ENCODE data around the gene KLK12. TPM values are rescaled to one million over a fixed set of nuclear protein-coding genes. Genes with fewer than 3 reads are reported as not detected.

The KLK12 gene
- total RNA-seq, 4 donors from 2014 or later, result not detected

DNA sequence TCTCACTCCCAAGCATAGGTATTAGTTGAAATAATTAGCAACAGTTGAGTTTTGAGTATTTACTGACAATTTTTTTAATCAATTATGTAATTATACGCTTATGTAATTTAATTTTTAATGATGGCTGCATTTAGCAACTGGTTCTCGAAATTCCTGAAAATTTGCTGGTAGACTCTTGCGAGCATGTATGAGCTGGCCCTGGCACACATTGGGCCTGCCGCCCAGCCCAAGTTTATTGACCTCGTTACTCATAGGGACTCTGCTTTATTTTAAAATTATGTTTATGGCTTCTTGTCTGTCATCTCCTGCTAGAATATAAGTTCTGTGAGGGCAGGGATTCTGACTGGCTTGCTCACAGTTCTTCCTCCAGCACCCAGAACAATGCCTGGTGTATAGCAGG, 41.2 kb upstream of the KLK12 start:
- no peaks in the 10 kb centered on the region for H3K36me3 ChIP-seq
- intact Hi-C loops (cut with DNase I), result no loop called here
- no peak overlapping the region for H3K4me3 ChIP-seq
- peaks cover 0 to 19% (median 15%) of the 10 kb centered on the region in 4 donors for H3K9me3 ChIP-seq
- DNase-seq (ENCODE audit: extremely low spot score), result no peak
- WGBS, result 78% methylated on average over 5 of the region's 5 CpGs
- peaks cover 0 to 53% (median 0%) of the 10 kb centered on the region in 4 donors for H3K27me3 ChIP-seq
- TF ChIP-seq, protein P1, sequence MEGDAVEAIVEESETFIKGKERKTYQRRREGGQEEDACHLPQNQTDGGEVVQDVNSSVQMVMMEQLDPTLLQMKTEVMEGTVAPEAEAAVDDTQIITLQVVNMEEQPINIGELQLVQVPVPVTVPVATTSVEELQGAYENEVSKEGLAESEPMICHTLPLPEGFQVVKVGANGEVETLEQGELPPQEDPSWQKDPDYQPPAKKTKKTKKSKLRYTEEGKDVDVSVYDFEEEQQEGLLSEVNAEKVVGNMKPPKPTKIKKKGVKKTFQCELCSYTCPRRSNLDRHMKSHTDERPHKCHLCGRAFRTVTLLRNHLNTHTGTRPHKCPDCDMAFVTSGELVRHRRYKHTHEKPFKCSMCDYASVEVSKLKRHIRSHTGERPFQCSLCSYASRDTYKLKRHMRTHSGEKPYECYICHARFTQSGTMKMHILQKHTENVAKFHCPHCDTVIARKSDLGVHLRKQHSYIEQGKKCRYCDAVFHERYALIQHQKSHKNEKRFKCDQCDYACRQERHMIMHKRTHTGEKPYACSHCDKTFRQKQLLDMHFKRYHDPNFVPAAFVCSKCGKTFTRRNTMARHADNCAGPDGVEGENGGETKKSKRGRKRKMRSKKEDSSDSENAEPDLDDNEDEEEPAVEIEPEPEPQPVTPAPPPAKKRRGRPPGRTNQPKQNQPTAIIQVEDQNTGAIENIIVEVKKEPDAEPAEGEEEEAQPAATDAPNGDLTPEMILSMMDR (IDR thresholded peaks at IDR 0.05), result no peak
- TF ChIP-seq POLR2A (IDR thresholded peaks at IDR 0.05; ENCODE audit: low read depth) (no peak), EP300 (IDR thresholded peaks at IDR 0.05) (no peak), POLR2AphosphoS5 (IDR thresholded peaks at IDR 0.05) (no peak)
- no peaks in the 10 kb centered on the region for H3K4me1 ChIP-seq
- H3K27ac ChIP-seq (replicated peaks in 1 of 4), result no peak overlapping the region

DNA sequence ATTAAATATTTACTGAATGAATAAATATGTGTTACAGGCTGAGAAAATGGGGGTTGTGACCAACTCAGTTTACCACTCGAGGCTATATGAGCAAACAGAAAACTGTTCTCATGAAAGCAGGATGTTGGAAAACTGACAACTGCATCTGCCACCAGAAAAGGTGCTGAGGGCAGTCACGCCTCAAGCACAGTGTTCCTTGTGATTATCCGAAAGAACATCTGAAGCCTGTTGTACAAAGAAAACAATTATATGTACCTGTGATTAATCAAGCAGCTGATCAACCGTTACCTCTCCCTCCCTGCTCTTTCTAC, 36.2 kb upstream of the KLK12 start:
- H3K27me3 ChIP-seq, result peaks cover 0 to 41% (median under 1%) of the 10 kb centered on the region in 4 donors
- no peak for TF ChIP-seq EP300 (IDR thresholded peaks at IDR 0.05)
- no peak for TF ChIP-seq POLR2AphosphoS5 (IDR thresholded peaks at IDR 0.05)
- TF ChIP-seq, protein P1 (IDR thresholded peaks at IDR 0.05), result no peak
- no peak for TF ChIP-seq POLR2A (IDR thresholded peaks at IDR 0.05; ENCODE audit: low read depth)
- H3K36me3 ChIP-seq, result no peaks in the 10 kb centered on the region
- intact Hi-C loops (cut with DNase I), result no loop called here
- H3K4me1 ChIP-seq, result no peaks in the 10 kb centered on the region
- WGBS, result 54% methylated on average over 4 of the region's 4 CpGs
- no peak overlapping the region for H3K4me3 ChIP-seq
- H3K27ac ChIP-seq (replicated peaks in 1 of 4), result no peak overlapping the region
- H3K9me3 ChIP-seq, result peaks cover 0 to 19% (median 15%) of the 10 kb centered on the region in 4 donors
- DNase-seq (ENCODE audit: extremely low spot score), result no peak

DNA sequence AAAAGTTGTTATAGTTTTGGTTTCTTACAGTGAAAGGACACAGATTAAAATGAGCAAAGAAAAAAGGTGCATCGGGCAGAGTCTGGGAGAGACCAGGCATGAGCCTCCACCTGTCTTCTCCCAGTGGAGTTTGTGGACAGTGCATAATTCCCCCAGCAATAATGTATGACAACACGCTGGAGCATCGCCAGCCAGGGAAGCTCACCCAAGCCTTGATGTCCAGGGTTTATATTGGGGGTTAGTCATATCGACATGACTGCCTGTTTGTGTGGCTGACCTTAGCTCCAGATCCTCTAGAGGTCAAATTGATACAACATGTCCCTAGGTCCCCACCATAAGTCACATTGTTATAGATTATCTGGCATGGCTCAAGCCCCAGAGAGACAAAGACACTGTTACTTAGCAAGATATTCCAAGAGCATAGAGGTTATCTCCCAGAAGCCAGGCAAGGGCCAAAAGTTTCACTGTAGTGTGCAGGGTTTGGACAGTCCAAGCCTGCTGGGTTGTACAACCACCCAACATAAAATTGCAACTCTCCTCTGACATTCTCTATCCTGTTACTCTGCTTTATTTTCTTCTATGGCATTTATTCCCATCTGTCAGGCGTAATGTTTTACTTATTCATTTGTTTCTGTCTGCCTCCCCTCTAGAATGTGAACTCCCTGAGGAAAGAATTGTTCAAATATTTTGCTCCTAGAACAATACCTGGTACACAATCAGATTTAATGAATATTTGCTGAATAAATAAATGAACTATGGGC, 35.7 kb upstream of the KLK12 start:
- DNase-seq (ENCODE audit: extremely low spot score), result no peak
- Histone ChIP-seq H3K4me1 (peaks cover 0 to under 1% (median 0%) of the 10 kb centered on the region in 4 donors), H3K27ac (replicated peaks in 1 of 4) (no peak overlapping the region), H3K4me3 (no peak overlapping the region), H3K27me3 (peaks cover 0 to 41% (median 3%) of the 10 kb centered on the region in 4 donors), H3K9me3 (peaks cover 0 to 19% (median 15%) of the 10 kb centered on the region in 4 donors), H3K36me3 (no peaks in the 10 kb centered on the region)
- WGBS, result 75% methylated on average over 4 of the region's 5 CpGs
- TF ChIP-seq, protein P1 (IDR thresholded peaks at IDR 0.05), result no peak
- no peak for TF ChIP-seq EP300 (IDR thresholded peaks at IDR 0.05)
- intact Hi-C loops (cut with DNase I), result no loop called here

DNA sequence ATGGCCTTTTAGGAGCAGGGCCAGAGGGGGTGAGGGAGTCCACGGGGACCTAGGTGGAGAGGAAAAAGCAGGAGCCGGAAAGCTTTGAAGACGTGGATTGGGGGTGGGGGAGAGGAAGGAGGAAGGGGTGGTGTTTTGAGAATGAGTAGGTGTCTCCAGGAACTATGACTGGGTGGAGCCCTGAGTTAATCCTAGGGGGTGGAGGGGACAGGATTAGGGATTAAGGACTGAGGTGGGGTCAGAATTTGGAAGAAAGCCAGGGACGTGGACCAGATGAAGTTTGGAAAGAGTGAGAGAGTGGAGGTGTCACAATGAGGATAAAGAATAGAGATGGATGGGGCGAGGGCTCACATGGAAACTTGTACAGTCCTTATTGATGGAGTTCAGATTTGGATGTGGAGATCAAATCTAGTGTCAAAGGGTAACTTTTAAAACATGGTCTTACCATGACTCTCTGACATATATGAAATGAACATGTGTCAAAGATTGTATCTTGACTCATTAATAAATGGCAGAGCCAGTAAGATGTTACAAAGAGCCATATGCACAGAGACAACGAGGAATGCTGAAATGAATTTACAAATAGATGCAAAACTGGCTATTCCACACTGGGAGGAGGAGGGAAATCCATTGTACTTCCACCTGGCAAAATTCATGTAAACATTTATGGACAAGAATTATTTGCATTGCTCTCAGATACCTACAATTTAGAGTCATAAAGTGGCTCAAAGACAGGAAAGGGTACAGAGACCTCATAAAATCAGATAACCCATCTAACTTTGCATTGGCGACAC, 31.8 kb upstream of the KLK12 start:
- Histone ChIP-seq H3K36me3 (no peaks in the 10 kb centered on the region), H3K27ac (replicated peaks in 1 of 4) (no peak overlapping the region), H3K9me3 (no peaks in the 10 kb centered on the region), H3K4me3 (no peak overlapping the region), H3K27me3 (peaks cover 0 to 57% (median 11%) of the 10 kb centered on the region in 4 donors), H3K4me1 (peaks cover 4 to 11% (median 8%) of the 10 kb centered on the region in 4 donors)
- intact Hi-C loops (cut with DNase I), result no loop called here
- DNase-seq (ENCODE audit: extremely low spot score), result no peak
- TF ChIP-seq, protein P1 (IDR thresholded peaks at IDR 0.05), result no peak
- TF ChIP-seq EP300 (IDR thresholded peaks at IDR 0.05) (no peak), POLR2A (IDR thresholded peaks at IDR 0.05; ENCODE audit: low read depth) (no peak), POLR2AphosphoS5 (IDR thresholded peaks at IDR 0.05) (no peak)
- 62% methylated on average over 7 of the region's 7 CpGs for WGBS

Data from esophagus muscularis mucosa (tissue), 4 donors.